Peyer's patch (tissue), 4 donors: Measurements from ENCODE around the gene DACH1.

Experiments used
- POLR2A ChIP-seq, 2 donors: fragments of 450-650 bp; IDR thresholded peaks; one replicate each; pipeline ENCODE4 v1.5.1; 2017; ENCODE audit warnings: antibody characterized with exemption in 2 of 2, mild to moderate bottlenecking in 2 of 2, moderate library complexity in 2 of 2
- TF ChIP-seq, protein P1 (sequence below), 6 experiments: fragments of 450-650 bp in 4 of 6; fragments of 200-600 bp in 2 of 6; sonication (generic) in 1 of 6; IDR thresholded peaks; one replicate each; pipeline ENCODE4 v1.5.1; 2017 to 2019; ENCODE audit warnings: antibody characterized with exemption in 6 of 6, mild to moderate bottlenecking in 3 of 6, moderate library complexity in 1 of 6

DNA sequence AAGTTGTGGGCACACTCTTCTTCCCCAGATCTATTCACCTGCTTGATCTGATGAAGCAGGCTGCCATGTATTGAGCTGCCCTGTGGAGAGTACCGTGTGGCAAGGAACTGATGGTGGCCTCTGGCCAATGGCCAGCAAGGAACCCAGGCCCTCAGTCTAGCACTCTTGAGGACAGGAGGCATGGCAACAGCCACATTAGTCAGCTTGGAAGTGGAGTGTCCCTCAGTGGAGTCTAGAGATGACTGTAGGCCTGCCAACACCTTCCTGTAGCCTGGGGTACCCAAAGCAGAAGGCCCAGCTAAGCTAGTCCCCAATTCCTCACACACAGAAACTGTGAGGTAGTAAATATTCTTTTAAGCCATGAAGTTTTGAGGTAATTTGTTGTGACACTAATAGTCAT, 412.5 kb downstream of the DACH1 start:
- TF ChIP-seq, protein P1, sequence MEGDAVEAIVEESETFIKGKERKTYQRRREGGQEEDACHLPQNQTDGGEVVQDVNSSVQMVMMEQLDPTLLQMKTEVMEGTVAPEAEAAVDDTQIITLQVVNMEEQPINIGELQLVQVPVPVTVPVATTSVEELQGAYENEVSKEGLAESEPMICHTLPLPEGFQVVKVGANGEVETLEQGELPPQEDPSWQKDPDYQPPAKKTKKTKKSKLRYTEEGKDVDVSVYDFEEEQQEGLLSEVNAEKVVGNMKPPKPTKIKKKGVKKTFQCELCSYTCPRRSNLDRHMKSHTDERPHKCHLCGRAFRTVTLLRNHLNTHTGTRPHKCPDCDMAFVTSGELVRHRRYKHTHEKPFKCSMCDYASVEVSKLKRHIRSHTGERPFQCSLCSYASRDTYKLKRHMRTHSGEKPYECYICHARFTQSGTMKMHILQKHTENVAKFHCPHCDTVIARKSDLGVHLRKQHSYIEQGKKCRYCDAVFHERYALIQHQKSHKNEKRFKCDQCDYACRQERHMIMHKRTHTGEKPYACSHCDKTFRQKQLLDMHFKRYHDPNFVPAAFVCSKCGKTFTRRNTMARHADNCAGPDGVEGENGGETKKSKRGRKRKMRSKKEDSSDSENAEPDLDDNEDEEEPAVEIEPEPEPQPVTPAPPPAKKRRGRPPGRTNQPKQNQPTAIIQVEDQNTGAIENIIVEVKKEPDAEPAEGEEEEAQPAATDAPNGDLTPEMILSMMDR (IDR thresholded peaks at IDR 0.05): no peak
- TF ChIP-seq POLR2A (IDR thresholded peaks at IDR 0.05): no peak
